K562 (cell line): ENCODE data around the gene APLF. TPM values are rescaled to one million over a fixed set of nuclear protein-coding genes. Genes with fewer than 3 reads are reported as not detected.

Experiments
- ATAC-seq: fragments of 200-7000 bp; cut with Tn5 transposase; 3 replicates; pipeline ENCODE4 v1.9.1; 2020; ENCODE audit warnings: moderate library complexity
- BruUV-seq: library from RNA; stranded (reverse); fragments of 400-500 nt; replicated peaks from 2 replicates; lab custom pipeline; 2021; lab: Mats Ljungman, UMichigan
- CTCF ChIA-PET: fragments of 300-600 bp; formaldehyde crosslinking; extraction: SDS; loops from one replicate; lab custom pipeline; 2021; ENCODE audit warnings: low intra/inter-chr PET ratio; lab: Yijun Ruan, JAX
- POLR2A ChIA-PET: fragments of 300-600, 350-650 bp; sonication (Branson Sonifier 250); formaldehyde crosslinking; extraction: SDS; loops from one replicate; lab custom pipeline; 2021; ENCODE audit warnings: antibody characterized with exemption, inconsistent platforms; lab: Yijun Ruan, JAX
- DNase-seq, 4 experiments: peaks; one replicate each; pipeline versions ENCODE4 v3.0.0 to v3.0.0-alpha.2; 2011 to 2018; ENCODE audit warnings: low spot score in 3 of 4, mixed read lengths in 3 of 4; ENCODE audit errors: extremely low read depth in 1 of 4
- FAIRE-seq: peaks from 2 replicates; lab custom pipeline; 2011; peaks lifted over from hg19 to GRCh38; lab: Jason Lieb, UNC
- H2AFZ ChIP-seq: 2 replicates; pipeline ENCODE4 v1.6.0; 2011; ENCODE audit warnings: low read depth, low read length, control low read depth, inconsistent platforms
- H3K27ac ChIP-seq: fragments of 200-600 bp; 3 replicates; pipeline ENCODE4 v1.8.0; 2011; ENCODE audit warnings: low read depth, mild to moderate bottlenecking, control low read depth, inconsistent platforms, low read length, moderate library complexity, mixed read lengths; ENCODE audit errors: extremely low read depth
- H3K27me3 ChIP-seq, 2 experiments: fragments of 300-600 bp in 1 of 2; 2 replicates in 1 of 2; 3 replicates in 1 of 2; pipeline versions ENCODE4 v1.6.0 to v1.8.0; 2011; ENCODE audit warnings: inconsistent platforms in 2 of 2, low read length in 2 of 2, mild to moderate bottlenecking in 1 of 2, mixed read lengths in 1 of 2, moderate library complexity in 1 of 2; ENCODE audit not compliant: control insufficient read depth in 2 of 2, insufficient read depth in 2 of 2
- H3K36me3 ChIP-seq: fragments of 300-600 bp; 3 replicates; pipeline ENCODE4 v1.8.0; 2011; ENCODE audit warnings: mild to moderate bottlenecking, low read length, inconsistent platforms; ENCODE audit not compliant: control insufficient read depth, insufficient read depth
- H3K4me1 ChIP-seq, 2 experiments: fragments of 200-600 bp in 1 of 2; replicated peaks in 1 of 2; 2 replicates in 1 of 2; 3 replicates in 1 of 2; pipeline versions ENCODE4 v1.5.1 to v1.8.0; 2011; ENCODE audit warnings: inconsistent platforms in 2 of 2, low read length in 2 of 2, mild to moderate bottlenecking in 1 of 2, mixed read lengths in 1 of 2, moderate library complexity in 1 of 2; ENCODE audit not compliant: control insufficient read depth in 2 of 2, insufficient read depth in 2 of 2
- H3K4me2 ChIP-seq: 2 replicates; pipeline ENCODE4 v1.6.1; 2011; ENCODE audit warnings: low read length, control low read depth, inconsistent platforms, mixed read lengths; ENCODE audit not compliant: insufficient read depth
- H3K4me3 ChIP-seq: fragments of 200-600 bp; sonication (generic), shearing (Covaris generic); 2 replicates; pipeline ENCODE4 v1.5.1; 2016; ENCODE audit warnings: control low read depth, inconsistent platforms
- H3K79me2 ChIP-seq: fragments of 200-600 bp; 3 replicates; pipeline ENCODE4 v1.8.0; 2011; ENCODE audit warnings: low read length, inconsistent platforms; ENCODE audit not compliant: control insufficient read depth, insufficient read depth
- H3K9ac ChIP-seq, 2 experiments: 2 replicates each; pipeline versions ENCODE4 v1.6.0 to v1.6.1; 2011; ENCODE audit warnings: low read depth in 2 of 2, low read length in 2 of 2, control low read depth in 1 of 2, inconsistent platforms in 1 of 2, mild to moderate bottlenecking in 1 of 2, mixed read lengths in 1 of 2; ENCODE audit not compliant: insufficient read depth in 1 of 2
- H3K9me1 ChIP-seq: one replicate; pipeline ENCODE4 v1.6.0; 2011; ENCODE audit warnings: inconsistent platforms, mild to moderate bottlenecking, low read length, moderate library complexity; ENCODE audit not compliant: control insufficient read depth, insufficient read depth
- H3K9me3 ChIP-seq: replicated peaks from 2 replicates; pipeline ENCODE4 v1.5.1; 2011; ENCODE audit warnings: low read depth, low read length, inconsistent platforms; ENCODE audit not compliant: control insufficient read depth, insufficient read depth
- H4K20me1 ChIP-seq: replicated peaks from 2 replicates; pipeline ENCODE4 v1.6.1; 2011; ENCODE audit warnings: low read length, inconsistent platforms, mixed read lengths; ENCODE audit not compliant: control insufficient read depth, insufficient read depth
- ARNT ChIP-seq, 2 experiments: fragments of 450-650 bp; IDR thresholded peaks; 2 replicates each; pipeline ENCODE4 v1.6.1; 2016; ENCODE audit warnings: mild to moderate bottlenecking in 1 of 2
- CBFA2T2 ChIP-seq: fragments of 450-650 bp; conservative IDR thresholded peaks from 2 replicates; pipeline ENCODE4 v1.6.1; 2017; ENCODE audit warnings: mild to moderate bottlenecking
- CBFA2T3 ChIP-seq: fragments of 450-650 bp; IDR thresholded peaks from 2 replicates; pipeline ENCODE4 v1.6.1; 2017
- GATAD2A ChIP-seq: fragments of 450-650 bp; IDR thresholded peaks from 2 replicates; pipeline ENCODE4 v1.6.1; 2017
- JUN ChIP-seq, 2 experiments: sonication (generic) in 1 of 2; formaldehyde crosslinking in 1 of 2; IDR thresholded peaks; 2 replicates each; pipeline versions ENCODE4 v1.6.1 to v1.8.0; 2012 to 2022; ENCODE audit warnings: borderline replicate concordance in 2 of 2, mild to moderate bottlenecking in 2 of 2, improper control_type of control experiment in 1 of 2, low read depth in 1 of 2, low read length in 1 of 2, missing genetic modification reagents in 1 of 2
- KLF16 ChIP-seq: IDR thresholded peaks from 2 replicates; pipeline ENCODE4 v1.6.1; 2016; ENCODE audit warnings: antibody characterized with exemption
- LEF1 ChIP-seq: fragments of 450-650 bp; IDR thresholded peaks from 2 replicates; pipeline ENCODE4 v1.6.1; 2016; ENCODE audit warnings: mild to moderate bottlenecking
- MAFG ChIP-seq: fragments of 450-650 bp; conservative IDR thresholded peaks from 2 replicates; pipeline ENCODE4 v1.6.1; 2016; ENCODE audit warnings: missing genetic modification characterization, missing compliant biosample characterization
- NFE2 ChIP-seq: IDR thresholded peaks from 2 replicates; pipeline ENCODE4 v1.6.1; 2014; ENCODE audit warnings: antibody characterized with exemption, low read depth
- PML ChIP-seq: IDR thresholded peaks from 2 replicates; pipeline ENCODE4 v1.6.1; 2012; ENCODE audit warnings: low read length, inconsistent platforms
- POLR2AphosphoS5 ChIP-seq: IDR thresholded peaks from 2 replicates; pipeline ENCODE4 v1.6.1; 2011; ENCODE audit warnings: mild to moderate bottlenecking, low read depth, low read length, moderate library complexity; ENCODE audit not compliant: control insufficient read depth, insufficient read depth
- SIN3A ChIP-seq, 2 experiments: fragments of 150-350 bp in 1 of 2; IDR thresholded peaks; 2 replicates each; pipeline ENCODE4 v1.6.1; 2011 to 2016; ENCODE audit warnings: borderline replicate concordance in 2 of 2, low read depth in 2 of 2, low read length in 2 of 2, mild to moderate bottlenecking in 2 of 2, moderate library complexity in 2 of 2; ENCODE audit not compliant: control insufficient read depth in 1 of 2
- SMAD4 ChIP-seq: fragments of 250-450 bp; sonication (Bioruptor Pico); conservative IDR thresholded peaks from 2 replicates; pipeline ENCODE4 v1.8.0; 2021; ENCODE audit warnings: inconsistent platforms, mild to moderate bottlenecking, moderate library complexity
- SMARCA4 ChIP-seq: fragments of 450-650 bp; IDR thresholded peaks from 2 replicates; pipeline ENCODE4 v1.6.1; 2016
- SMARCC2 ChIP-seq: fragments of 450-650 bp; IDR thresholded peaks from 2 replicates; pipeline ENCODE4 v1.6.1; 2017; ENCODE audit warnings: antibody characterized with exemption, moderate library complexity, mild to moderate bottlenecking, low read depth
- ZEB2 ChIP-seq: fragments of 450-650 bp; IDR thresholded peaks from 2 replicates; pipeline ENCODE4 v1.6.1; 2016
- ZMIZ1 ChIP-seq, 2 experiments: fragments of 150-350 bp in 1 of 2; IDR thresholded peaks; 2 replicates each; pipeline ENCODE4 v1.6.1; 2012 to 2016; ENCODE audit warnings: low read depth in 2 of 2, low read length in 2 of 2, mild to moderate bottlenecking in 1 of 2, moderate library complexity in 1 of 2
- ZNF584 ChIP-seq: fragments of 200-800 bp; sonication (Bioruptor generic); IDR thresholded peaks from 2 replicates; pipeline ENCODE4 v1.6.1; 2016; ENCODE audit warnings: low read depth, mild to moderate bottlenecking, missing genetic modification characterization, missing compliant biosample characterization
- ZNF639 ChIP-seq, 2 experiments: fragments of 200-800 bp in 1 of 2; sonication (Bioruptor generic) in 1 of 2; sonication (generic) in 1 of 2; formaldehyde crosslinking in 1 of 2; IDR thresholded peaks in 1 of 2; conservative IDR thresholded peaks in 1 of 2; 2 replicates each; pipeline versions ENCODE4 v1.5.0 to v1.6.1; 2016 to 2020; ENCODE audit warnings: missing compliant biosample characterization in 1 of 2, missing genetic modification characterization in 1 of 2, missing genetic modification reagents in 1 of 2
- WGBS: fragments of 100-300 bp; shearing (Covaris generic); methylation state at CpG from one replicate; pipeline ENCODE4 v1.1.6; 2016; ENCODE audit warnings: low coverage, mixed read lengths; ENCODE audit not compliant: insufficient coverage; ENCODE audit errors: missing lambda C conversion rate; 5-methylcytosine and 5-hydroxymethylcytosine counted together
- in situ Hi-C: fragments of 300-500 bp; cut with MboI; formaldehyde crosslinking; loops from 4 replicates; pipeline ENCODE4 v1.15.0; 2018; ENCODE audit warnings: inconsistent platforms, mixed read lengths
- intact Hi-C: fragments of 100-400 bp; cut with micrococcal nuclease; formaldehyde crosslinking; loops from 2 replicates; pipeline ENCODE4 v1.14.2; 2022
- polyA plus RNA-seq, 8 experiments: library from polyadenylated mRNA; depleted of rRNA in 4 of 8; stranded (reverse) in 5 of 8; unstranded in 3 of 8; fragments of >200 nt; fragmentation: Nextera tagmentation in 2 of 8; fragmentation: Illumina TruSeq in 1 of 8; extraction: Ambion mirVana in 2 of 8; extraction: Trizol in 1 of 8; gene quantifications; 2 replicates each; pipeline versions ENCODE4 v1.2.1 to v1.2.3, GENCODE V29; 2011 to 2014; ENCODE audit warnings: inconsistent platforms in 1 of 8, missing spikeins in 1 of 8
- total RNA-seq, 7 experiments: library from RNA; depleted of rRNA in 6 of 7; stranded (reverse); fragments of >200 nt in 6 of 7; fragmentation: Illumina TruSeq in 2 of 7; extraction: Trizol in 2 of 7; gene quantifications; 2 replicates each; pipeline versions ENCODE4 v1.2.1 to v1.2.3, GENCODE V29; 2011 to 2021; ENCODE audit warnings: low replicate concordance in 1 of 7

APLF gene
- total and polyA plus RNA-seq, 9 of the 15 experiments (the other 6 are each of a cell fraction or from before 2014, with no cell fraction given) = 0.07 to 1.1 (median 0.71) TPM

DNA sequence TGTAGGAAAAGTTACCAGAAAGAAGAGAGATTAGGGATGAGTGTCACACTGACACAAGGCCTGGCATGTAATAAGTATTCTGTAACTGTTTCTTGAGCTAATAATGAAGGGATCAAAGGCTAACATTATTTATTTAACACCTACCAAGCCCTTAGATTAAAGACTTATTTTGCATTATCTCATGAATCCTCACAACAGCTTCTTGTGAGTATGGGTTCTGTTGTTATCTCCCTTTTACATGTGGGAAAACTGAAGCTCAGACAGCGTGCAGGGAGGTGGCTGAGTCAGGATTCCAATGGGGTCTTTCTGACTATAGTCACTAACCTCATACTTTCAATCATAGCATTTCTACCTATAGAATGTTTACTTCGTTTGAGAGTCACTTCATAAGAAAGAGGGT lies 97.0 kb downstream of the APLF start:
- ChIA-PET POLR2A (interaction anchor here (0.5 to 1.5 kb wide), 3 partner anchors 12 to 273 kb away, joined by 3 to 4 read pairs (median 3); no protein-coding TSS in a partner anchor), CTCF (no interaction called here)
- in situ Hi-C loops = no loop called here
- Histone ChIP-seq H3K27ac (peak overlapping the region; percentile 65), H3K36me3 (no peaks in the 10 kb centered on the region), H3K9me3 (no peaks in the 10 kb centered on the region), H3K9ac (peak overlapping the region in 1 of 2 experiments; percentile 51; a peak in 2 of 4 replicates), H3K4me1 (peaks cover 4 to 34% of the 10 kb centered on the region in 2 experiments; a peak in 4 of 5 replicates), H3K4me3 (no peak overlapping the region), H3K27me3 (no peaks in the 10 kb centered on the region), H2AFZ (peak overlapping the region; percentile 56), H3K79me2 (no peaks in the 10 kb centered on the region), H3K9me1 (no peaks in the 10 kb centered on the region), H3K4me2 (0 out of 2 replicates have a peak overlapping the region, but pooled peaks have one; percentile 2), H4K20me1 (no peaks in the 10 kb centered on the region)
- 4% methylated on average over 2 of the region's 2 CpGs for WGBS
- intact Hi-C loops = no loop called here
- FAIRE-seq (peak; percentile 86), ATAC-seq (peak; percentile 86), DNase-seq (peak; percentile 31 to 81 (median 58))
- BruUV-seq = no TSS peak
- TF ChIP-seq SMARCC2 = peak; percentile 87
- TF ChIP-seq ZNF639 (CRISPR knock-in tag; conservative IDR thresholded peaks at IDR 0.05 in 1 of 2, IDR thresholded peaks at IDR 0.05 in 1 of 2) = no peak
- peak; percentile 75 for TF ChIP-seq PML
- TF ChIP-seq MAFG (tag) = peak; percentile 32; the same call in 1 of the 2 replicates
- TF ChIP-seq LEF1 = peak; percentile 80
- TF ChIP-seq GATAD2A = 0 out of 2 replicates have a peak, but pooled peaks have one; percentile 45
- peak in 1 of 2 experiments; percentile 56; a peak in 1 of 4 replicates for TF ChIP-seq ZMIZ1 (IDR thresholded peaks at IDR 0.05; ENCODE audit: low read depth in 2 of 2, low read length in 2 of 2)
- TF ChIP-seq ARNT (IDR thresholded peaks at IDR 0.05) = peak; percentile 31 to 46; a peak in 1 of 4 replicates
- TF ChIP-seq KLF16 = peak; percentile 69; the same call in 1 of the 2 replicates
- TF ChIP-seq POLR2AphosphoS5 = peak; percentile 71
- TF ChIP-seq CBFA2T2 = peak; percentile 90
- TF ChIP-seq NFE2 = peak; percentile 60; the same call in 1 of the 2 replicates
- no peak for TF ChIP-seq ZNF584
- peak; percentile 94 for TF ChIP-seq CBFA2T3
- 0 out of 2 replicates have a peak, but pooled peaks have one; percentile 18 for TF ChIP-seq JUN (IDR thresholded peaks at IDR 0.05; ENCODE audit: borderline replicate concordance, low read depth, low read length)
- no peak for TF ChIP-seq JUN (CRISPR knock-in tag; IDR thresholded peaks at IDR 0.05; ENCODE audit: borderline replicate concordance)
- TF ChIP-seq SMARCA4 = peak; percentile 96
- TF ChIP-seq SIN3A (IDR thresholded peaks at IDR 0.05; ENCODE audit: borderline replicate concordance in 2 of 2, control insufficient read depth in 1 of 2, low read depth in 2 of 2, low read length in 2 of 2) = no peak
- peak; percentile 52; the same call in 1 of the 2 replicates for TF ChIP-seq SMAD4
- TF ChIP-seq ZEB2 = peak; percentile 42; the same call in 1 of the 2 replicates
